ENCODE results near the gene PTPN6.
A peak's percentile ranks its signal among the peaks of the same experiment; 100 is the strongest.

The PTPN6 gene

DNA sequence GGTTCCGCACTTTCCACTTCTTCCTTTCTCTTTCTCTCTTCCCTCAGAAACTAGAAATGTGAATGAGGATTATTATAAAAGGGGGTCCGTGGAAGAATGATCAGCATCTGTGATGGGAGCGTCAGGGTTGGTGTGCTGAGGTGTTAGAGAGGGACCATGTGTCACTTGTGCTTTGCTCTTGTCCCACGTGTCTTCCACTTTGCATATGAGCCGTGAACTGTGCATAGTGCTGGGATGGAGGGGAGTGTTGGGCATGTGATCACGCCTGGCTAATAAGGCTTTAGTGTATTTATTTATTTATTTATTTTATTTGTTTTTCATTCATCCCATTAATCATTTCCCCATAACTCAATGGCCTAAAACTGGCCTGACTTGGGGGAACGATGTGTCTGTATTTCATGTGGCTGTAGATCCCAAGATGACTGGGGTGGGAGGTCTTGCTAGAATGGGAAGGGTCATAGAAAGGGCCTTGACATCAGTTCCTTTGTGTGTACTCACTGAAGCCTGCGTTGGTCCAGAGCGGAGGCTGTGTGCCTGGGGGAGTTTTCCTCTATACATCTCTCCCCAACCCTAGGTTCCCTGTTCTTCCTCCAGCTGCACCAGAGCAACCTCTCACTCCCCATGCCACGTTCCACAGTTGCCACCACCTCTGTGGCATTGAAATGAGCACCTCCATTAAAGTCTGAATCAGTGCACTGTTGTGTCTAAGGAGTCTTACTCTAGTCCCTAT is 28.0 kb upstream of the PTPN6 start:
- no peak for DNase-seq

DNA sequence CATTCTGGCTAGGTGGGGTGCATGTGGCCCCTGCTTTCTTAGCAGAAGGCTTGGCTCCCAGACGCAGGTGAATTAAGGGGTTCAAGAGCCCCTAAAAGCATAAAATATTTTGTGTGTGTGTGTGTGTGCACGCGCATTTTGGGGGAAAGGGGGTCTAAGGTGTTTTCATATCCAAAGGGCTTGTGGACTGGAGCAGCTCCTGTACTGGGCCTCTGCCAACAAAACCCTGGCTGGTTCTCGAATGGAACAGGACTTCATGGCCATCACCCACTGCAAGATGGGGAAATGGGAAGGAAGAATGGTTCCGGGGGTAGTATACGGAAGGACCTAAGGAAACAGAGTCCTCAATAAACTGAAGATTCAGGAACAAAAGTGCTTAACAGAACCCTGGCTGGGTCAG is 27.3 kb upstream of the PTPN6 start:
- DNase-seq: no peak

DNA sequence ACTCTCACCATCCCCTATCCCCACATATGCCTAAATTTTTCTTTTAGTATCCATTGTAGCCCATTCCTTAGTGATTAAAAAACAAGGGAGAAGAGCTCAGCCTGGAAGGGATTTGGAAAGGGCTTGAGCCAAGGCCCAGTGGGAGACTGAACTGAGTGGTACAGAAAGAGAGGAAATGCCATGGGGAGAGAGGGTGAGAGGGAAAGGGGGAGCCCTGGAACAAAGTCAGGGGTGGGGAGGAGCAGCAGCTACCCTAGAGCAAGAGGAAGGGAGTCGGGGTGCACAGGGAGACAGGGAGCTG is 26.0 kb upstream of the PTPN6 start:
- DNase-seq: no peak

DNA sequence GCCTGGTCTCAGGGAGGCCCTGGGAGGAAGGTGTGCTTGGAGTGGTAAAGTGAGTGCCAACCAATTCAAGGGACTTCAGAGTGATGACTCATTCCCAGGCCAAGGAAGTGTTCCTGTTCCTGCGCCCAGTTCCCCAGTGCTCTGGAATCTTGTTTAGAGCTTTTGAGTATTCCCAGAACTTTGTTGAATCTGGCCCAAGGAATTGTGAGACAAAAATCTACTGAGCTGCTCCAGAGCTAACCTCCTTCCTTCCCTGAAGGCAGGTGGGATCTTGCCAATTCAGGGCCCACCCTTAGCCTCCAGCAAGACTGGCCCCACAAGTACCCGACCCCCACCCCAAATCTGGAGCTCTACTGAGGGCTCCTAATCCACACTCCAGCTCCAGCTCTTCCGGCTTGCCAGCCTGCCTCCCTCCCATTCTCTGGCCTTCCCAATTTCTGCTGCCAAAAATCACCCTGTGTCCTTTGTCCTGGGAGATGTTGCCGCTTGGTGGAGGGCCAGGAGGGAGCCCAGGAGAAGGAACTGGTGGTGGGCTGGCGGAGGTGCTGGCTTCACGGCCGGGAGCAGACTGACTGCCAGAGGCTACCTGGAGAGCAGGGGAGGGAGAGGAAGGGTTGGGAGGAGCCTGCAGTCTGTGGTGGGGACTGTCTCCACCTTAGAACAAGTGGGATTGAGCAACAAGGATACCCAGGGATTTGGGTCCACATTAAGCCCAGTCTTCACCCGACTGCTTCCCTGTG is 25.4 kb upstream of the PTPN6 start:
- DNase-seq: no peak

DNA sequence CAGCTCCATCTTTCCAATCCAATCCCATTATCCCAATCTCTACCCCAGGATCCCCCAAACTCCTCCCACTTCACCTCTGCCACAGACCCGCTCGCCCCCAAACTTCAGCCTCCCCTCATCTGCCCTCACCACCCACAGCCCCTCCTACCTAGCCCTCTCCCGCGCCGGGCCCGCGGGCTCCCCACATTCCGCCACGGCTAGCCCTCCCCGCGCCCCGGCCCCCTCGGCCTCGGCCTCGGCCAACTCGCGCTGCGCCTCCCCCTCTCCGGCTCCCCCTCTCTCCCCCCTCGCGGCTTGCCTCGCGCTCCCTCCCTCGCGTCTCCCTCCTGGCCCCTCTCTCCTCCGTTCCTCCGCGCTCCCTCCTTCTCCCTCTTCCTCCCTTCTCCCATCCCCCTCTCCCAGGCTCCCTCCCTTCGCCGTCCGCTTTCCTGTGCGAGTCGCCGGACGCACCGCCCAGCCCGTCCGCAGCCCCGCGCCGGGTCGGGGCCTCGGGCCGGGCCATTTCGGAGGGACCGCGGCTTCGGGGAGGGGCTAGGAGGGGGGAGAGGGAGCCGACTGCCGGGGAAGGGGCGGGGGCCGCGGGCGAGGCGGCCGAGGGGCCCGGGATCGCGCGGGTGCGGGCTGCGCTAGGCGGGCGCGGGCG is 23.7 kb upstream of the PTPN6 start, which contains the start of gene ATN1:
TSS of gene ATN1 (plus strand) at position 581 of the 643 bp plus-strand sequence. CDS start 6,043 bp downstream, outside the sequence.
- DNase-seq: peak; percentile 51

GRCh38 chr12:6928022-6928702 is 23.0 kb upstream of the PTPN6 start:
- DNase-seq: no peak

GRCh38 chr12:6928703-6929407 is 22.3 kb upstream of the PTPN6 start:
- DNase-seq: no peak

- no peak for DNase-seq
Measured at GRCh38 chr12:6929466-6930452, 21.4 kb upstream of the PTPN6 start.

DNA sequence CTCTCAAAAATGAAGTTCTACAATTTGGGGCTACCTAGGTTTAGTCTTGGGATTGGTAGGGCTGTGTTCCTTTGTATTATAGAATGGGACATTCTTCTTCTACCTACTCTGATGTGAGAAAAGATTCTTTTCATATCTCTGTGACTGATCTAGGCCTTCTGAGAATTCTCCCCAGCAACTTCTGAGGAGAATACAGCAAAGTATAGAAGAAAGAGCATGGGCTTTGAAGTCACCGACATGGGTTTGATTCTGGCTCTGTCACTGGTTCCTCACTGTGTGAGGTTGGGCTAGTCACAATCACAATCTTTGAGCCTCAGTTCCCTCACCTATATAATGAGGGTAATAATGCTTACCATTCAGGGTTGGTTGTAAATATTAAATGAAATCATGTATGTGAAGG is 18.4 kb upstream of the PTPN6 start:
- DNase-seq: no peak

GRCh38 chr12:6934110-6934509 is 17.0 kb upstream of the PTPN6 start:
- no peak for DNase-seq

DNA sequence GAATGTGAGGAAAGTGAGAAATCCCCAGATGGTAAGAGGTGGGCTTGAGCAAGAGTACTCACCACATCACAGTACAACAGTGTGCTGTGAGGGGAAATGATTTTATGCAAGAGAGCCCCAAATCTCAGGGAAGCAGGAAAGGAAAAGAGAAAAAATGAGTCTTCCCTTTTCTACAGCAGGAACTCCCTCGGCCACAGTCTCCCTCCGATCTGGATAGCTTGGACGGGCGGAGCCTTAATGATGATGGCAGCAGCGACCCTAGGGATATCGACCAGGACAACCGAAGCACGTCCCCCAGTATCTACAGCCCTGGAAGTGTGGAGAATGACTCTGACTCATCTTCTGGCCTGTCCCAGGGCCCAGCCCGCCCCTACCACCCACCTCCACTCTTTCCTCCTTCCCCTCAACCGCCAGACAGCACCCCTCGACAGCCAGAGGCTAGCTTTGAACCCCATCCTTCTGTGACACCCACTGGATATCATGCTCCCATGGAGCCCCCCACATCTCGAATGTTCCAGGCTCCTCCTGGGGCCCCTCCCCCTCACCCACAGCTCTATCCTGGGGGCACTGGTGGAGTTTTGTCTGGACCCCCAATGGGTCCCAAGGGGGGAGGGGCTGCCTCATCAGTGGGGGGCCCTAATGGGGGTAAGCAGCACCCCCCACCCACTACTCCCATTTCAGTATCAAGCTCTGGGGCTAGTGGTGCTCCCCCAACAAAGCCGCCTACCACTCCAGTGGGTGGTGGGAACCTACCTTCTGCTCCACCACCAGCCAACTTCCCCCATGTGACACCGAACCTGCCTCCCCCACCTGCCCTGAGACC is 15.6 kb upstream of the PTPN6 start:
- DNase-seq: no peak

DNA sequence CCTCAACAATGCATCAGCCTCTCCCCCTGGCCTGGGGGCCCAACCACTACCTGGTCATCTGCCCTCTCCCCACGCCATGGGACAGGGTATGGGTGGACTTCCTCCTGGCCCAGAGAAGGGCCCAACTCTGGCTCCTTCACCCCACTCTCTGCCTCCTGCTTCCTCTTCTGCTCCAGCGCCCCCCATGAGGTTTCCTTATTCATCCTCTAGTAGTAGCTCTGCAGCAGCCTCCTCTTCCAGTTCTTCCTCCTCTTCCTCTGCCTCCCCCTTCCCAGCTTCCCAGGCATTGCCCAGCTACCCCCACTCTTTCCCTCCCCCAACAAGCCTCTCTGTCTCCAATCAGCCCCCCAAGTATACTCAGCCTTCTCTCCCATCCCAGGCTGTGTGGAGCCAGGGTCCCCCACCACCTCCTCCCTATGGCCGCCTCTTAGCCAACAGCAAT is 14.9 kb upstream of the PTPN6 start:
- no peak for DNase-seq

GRCh38 chr12:6936636-6937480 is 14.3 kb upstream of the PTPN6 start:
- peak; percentile 70 for DNase-seq

- DNase-seq: peak; percentile 96
Measured at GRCh38 chr12:6937481-6938352, 13.4 kb upstream of the PTPN6 start.

DNA sequence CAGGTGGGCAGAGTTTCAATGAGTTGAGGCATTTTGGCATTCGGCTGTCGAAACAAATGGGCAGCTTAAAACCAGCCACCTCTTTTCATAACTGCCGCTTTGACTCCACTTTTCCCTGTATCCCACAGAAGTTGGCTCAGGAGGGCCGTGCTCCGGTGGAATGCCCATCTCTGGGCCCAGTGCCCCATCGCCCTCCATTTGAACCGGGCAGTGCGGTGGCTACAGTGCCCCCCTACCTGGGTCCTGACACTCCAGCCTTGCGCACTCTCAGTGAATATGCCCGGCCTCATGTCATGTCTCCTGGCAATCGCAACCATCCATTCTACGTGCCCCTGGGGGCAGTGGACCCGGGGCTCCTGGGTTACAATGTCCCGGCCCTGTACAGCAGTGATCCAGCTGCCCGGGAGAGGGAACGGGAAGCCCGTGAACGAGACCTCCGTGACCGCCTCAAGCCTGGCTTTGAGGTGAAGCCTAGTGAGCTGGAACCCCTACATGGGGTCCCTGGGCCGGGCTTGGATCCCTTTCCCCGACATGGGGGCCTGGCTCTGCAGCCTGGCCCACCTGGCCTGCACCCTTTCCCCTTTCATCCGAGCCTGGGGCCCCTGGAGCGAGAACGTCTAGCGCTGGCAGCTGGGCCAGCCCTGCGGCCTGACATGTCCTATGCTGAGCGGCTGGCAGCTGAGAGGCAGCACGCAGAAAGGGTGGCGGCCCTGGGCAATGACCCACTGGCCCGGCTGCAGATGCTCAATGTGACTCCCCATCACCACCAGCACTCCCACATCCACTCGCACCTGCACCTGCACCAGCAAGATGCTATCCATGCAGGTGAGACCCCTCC is 12.6 kb upstream of the PTPN6 start:
- DNase-seq: no peak

DNA sequence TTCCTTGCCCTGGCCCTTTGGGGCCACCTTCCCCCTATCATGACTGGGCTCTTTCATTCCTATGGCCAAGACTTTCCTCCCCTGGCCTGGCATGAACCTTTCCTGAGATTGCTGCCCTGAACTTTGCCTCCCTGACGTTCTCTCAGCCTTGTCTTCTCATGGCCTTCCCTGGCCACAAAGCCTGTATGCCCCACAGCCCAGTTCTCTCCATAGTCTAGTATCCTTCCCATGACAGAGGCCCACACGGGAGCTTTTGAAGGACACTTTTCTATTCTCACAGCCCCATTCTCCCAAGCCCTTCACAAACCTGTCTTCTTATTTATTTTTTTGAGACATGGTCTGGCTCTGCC is 12.0 kb upstream of the PTPN6 start:
- DNase-seq: no peak

- DNase-seq: no peak
Measured at GRCh38 chr12:6941267-6941666, 9.9 kb upstream of the PTPN6 start.

GRCh38 chr12:6941782-6942181 is 9.4 kb upstream of the PTPN6 start:
- DNase-seq: no peak
